Esophagus (tissue), 2 donors: ENCODE measurements around the gene FAM114A1. TPM values are rescaled to one million over a fixed set of nuclear protein-coding genes. Genes with fewer than 3 reads are reported as not detected.

Experiments
- H3K27ac ChIP-seq, 2 donors: one replicate each; pipeline ENCODE4 v1.5.1; 2013; ENCODE audit warnings: low read depth in 2 of 2, mild to moderate bottlenecking in 2 of 2, inconsistent platforms in 1 of 2, low read length in 1 of 2, moderate library complexity in 1 of 2
- H3K27me3 ChIP-seq, 2 donors: one replicate each; pipeline ENCODE4 v1.6.1; 2013; ENCODE audit warnings: low read length in 2 of 2, control low read depth in 1 of 2, mild to moderate bottlenecking in 1 of 2; ENCODE audit not compliant: insufficient read depth in 2 of 2, control insufficient read depth in 1 of 2
- H3K36me3 ChIP-seq, 2 donors: one replicate each; pipeline ENCODE4 v1.6.1; 2013; ENCODE audit warnings: low read length in 1 of 2; ENCODE audit not compliant: control insufficient read depth in 2 of 2, insufficient read depth in 2 of 2
- H3K4me1 ChIP-seq, 2 donors: one replicate each; pipeline ENCODE4 v1.6.1; 2013; ENCODE audit warnings: low read length in 1 of 2; ENCODE audit not compliant: control insufficient read depth in 2 of 2, insufficient read depth in 2 of 2
- H3K4me3 ChIP-seq, 2 donors: one replicate each; pipeline ENCODE4 v1.5.1; 2013; ENCODE audit warnings: low read length in 2 of 2, mild to moderate bottlenecking in 2 of 2, low read depth in 1 of 2, moderate library complexity in 1 of 2
- H3K9me3 ChIP-seq, 2 donors: one replicate each; pipeline ENCODE4 v1.6.1; 2013; ENCODE audit warnings: mild to moderate bottlenecking in 2 of 2, low read depth in 1 of 2, low read length in 1 of 2, moderate library complexity in 1 of 2; ENCODE audit not compliant: control insufficient read depth in 2 of 2, insufficient read depth in 1 of 2
- WGBS, 2 donors: extraction: QIAGEN DNeasy Blood & Tissue Kit; methylation state at CpG; one replicate each; pipeline ENCODE4 v1.1.7; 2013; 5-methylcytosine and 5-hydroxymethylcytosine counted together
- polyA plus RNA-seq, 2 donors: library from polyadenylated mRNA; stranded (reverse); fragments of 200-250 nt; gene quantifications; one replicate each; pipeline ENCODE4 v1.2.3, GENCODE V29; 2013
- donor health status: healthy with polysubstance abuse.
- donor health status: Bipolar disorder and iron deficiency.

FAM114A1 gene
- polyA plus RNA-seq, 2 donors, result 13.5 to 21.4 TPM

DNA sequence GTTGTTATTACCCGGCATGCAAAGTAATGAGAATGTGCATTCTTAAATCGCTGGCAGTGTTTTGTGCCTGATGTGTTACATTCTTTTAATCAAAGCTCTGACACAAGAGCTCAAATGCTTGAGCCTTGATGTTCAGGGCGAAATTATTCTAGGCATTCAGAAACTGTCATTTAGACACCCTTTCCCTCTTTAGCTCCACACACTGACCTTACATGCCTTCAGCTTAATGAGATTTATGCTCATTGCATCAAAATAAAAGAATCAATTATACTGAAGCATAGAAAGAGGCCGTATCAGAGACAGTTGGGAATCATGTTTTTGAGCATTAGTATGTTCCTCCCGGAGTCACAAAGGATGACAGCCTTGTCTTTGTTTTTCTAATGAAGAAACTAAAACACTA, 56.7 kb downstream of the FAM114A1 start:
- Histone ChIP-seq H3K36me3 (peaks cover 7 to 21% of the 10 kb centered on the region in 2 donors), H3K27ac (no peak overlapping the region)
- WGBS, 2 donors, result 78 to 81% methylated on average over 5 of the region's 5 CpGs

GRCh38 chr4:38925492-38926413, 58.1 kb downstream of the FAM114A1 start:
- Histone ChIP-seq H3K36me3 (peaks cover 7 to 20% of the 10 kb centered on the region in 2 donors), H3K4me1 (no peaks in the 10 kb centered on the region), H3K4me3 (no peak overlapping the region), H3K9me3 (no peaks in the 10 kb centered on the region), H3K27me3 (no peaks in the 10 kb centered on the region), H3K27ac (no peak overlapping the region)
- WGBS, 2 donors, result 53 to 63% methylated on average over 3 of the region's 3 CpGs

More for the DNA sequence above, 56.7 kb downstream of the FAM114A1 start:
- Histone ChIP-seq H3K4me1 (no peaks in the 10 kb centered on the region), H3K4me3 (no peak overlapping the region), H3K9me3 (no peaks in the 10 kb centered on the region), H3K27me3 (no peaks in the 10 kb centered on the region)

DNA sequence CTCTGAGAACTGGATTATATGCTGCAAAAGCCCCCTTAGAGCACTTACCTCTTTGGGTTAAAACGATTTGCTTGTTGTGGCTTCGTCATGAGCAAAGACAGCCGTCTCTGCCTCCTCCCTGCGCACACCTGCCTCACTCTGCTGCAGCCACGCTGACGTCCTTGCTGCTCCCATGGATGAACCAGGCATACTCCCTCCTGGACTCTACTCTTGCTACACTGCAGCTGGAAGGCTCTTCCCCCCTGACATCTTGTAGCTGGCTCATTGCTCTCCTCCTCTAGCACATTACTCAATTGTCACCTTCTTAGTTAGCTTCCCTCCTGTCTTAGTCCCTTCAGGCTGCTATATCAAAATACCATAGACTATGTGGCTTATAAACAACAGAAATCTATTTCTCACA, 59.3 kb downstream of the FAM114A1 start:
- H3K27ac ChIP-seq, result peak overlapping the region in 1 of 2 donors; percentile 6
- no peaks in the 10 kb centered on the region for H3K4me1 ChIP-seq
- H3K36me3 ChIP-seq, result peaks cover 7 to 19% of the 10 kb centered on the region in 2 donors
- no peak overlapping the region for H3K4me3 ChIP-seq
- 85 to 86% methylated on average over 6 of the region's 6 CpGs for WGBS, 2 donors
- H3K27me3 ChIP-seq, result no peaks in the 10 kb centered on the region
- no peaks in the 10 kb centered on the region for H3K9me3 ChIP-seq

DNA sequence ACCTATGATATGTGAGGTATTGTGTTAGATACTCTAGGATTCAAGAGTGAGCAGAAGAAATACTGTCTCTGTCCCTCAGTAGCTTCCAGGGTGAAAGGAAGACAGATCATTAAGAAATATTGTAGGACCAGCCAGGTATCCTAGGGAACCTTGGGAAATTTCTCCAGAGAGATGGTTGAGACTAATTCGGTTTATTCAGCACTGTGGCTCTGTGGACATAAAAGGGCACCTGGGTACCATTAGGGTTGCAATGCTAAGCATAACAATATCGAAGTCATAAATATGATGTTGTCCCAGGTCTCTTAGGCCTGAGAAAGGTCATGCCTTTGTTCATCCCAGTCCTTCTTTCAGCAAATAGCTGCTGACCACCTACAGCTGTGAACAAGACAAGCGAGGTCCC, 61.0 kb downstream of the FAM114A1 start:
- peaks cover 11 to 17% of the 10 kb centered on the region in 2 donors for H3K36me3 ChIP-seq
- WGBS, 2 donors, result 86 to 92% methylated on average over 3 of the region's 3 CpGs
- no peak overlapping the region for H3K27ac ChIP-seq

DNA sequence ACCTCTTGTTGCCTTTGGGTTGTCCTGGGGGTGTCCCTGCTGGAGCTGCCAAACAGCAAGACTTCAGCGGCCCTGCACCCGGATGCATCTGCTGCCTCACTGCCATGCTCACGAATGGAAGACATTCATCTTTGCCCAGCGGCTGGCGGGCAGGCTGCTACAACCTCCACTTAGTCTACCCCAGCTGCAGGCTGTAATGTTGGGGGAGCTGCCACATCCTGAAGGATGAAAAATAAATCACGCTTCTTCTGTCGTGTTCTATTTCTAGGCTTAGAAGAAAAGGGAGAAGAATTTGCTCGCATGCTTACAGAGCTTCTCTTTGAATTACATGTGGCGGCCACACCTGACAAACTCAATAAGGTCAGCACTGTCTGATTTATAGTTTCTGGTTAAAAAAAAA, 61.4 kb downstream of the FAM114A1 start:
- Histone ChIP-seq H3K9me3 (no peaks in the 10 kb centered on the region), H3K27me3 (no peaks in the 10 kb centered on the region), H3K4me3 (no peak overlapping the region), H3K27ac (no peak overlapping the region), H3K36me3 (peaks cover 11 to 16% of the 10 kb centered on the region in 2 donors), H3K4me1 (no peaks in the 10 kb centered on the region)
- 79 to 81% methylated on average over 9 of the region's 9 CpGs for WGBS, 2 donors

More for the DNA sequence above, 61.0 kb downstream of the FAM114A1 start:
- H3K27me3 ChIP-seq, result no peaks in the 10 kb centered on the region
- no peak overlapping the region for H3K4me3 ChIP-seq
- H3K4me1 ChIP-seq, result no peaks in the 10 kb centered on the region
- H3K9me3 ChIP-seq, result no peaks in the 10 kb centered on the region

DNA sequence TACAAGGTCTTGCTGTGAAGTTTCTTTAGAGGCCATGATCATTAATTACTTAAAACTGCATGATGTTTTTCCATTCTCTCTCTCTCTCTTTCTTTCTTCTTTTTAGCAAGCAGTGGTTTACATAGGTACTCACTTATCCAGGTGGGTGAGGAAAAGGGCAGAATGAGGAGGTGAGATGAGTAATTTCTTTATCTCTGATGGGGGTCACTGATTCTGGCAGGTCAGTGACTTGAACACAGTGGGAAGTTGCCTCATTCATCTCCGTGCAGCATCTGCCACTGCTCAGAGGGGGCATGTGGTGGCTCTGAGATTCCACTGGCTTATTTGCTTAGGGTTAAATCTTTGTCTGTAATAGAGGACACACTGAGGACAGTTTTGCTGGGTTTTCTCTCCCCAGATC, 62.6 kb downstream of the FAM114A1 start:
- Histone ChIP-seq H3K4me3 (no peak overlapping the region), H3K27ac (no peak overlapping the region), H3K36me3 (peaks cover 11 to 14% of the 10 kb centered on the region in 2 donors), H3K27me3 (no peaks in the 10 kb centered on the region), H3K9me3 (no peaks in the 10 kb centered on the region), H3K4me1 (no peaks in the 10 kb centered on the region)
- WGBS, 2 donors, result 55 to 70% methylated on average over 1 of the region's 1 CpG

- H3K36me3 ChIP-seq, result peaks cover 13 to 14% of the 10 kb centered on the region in 2 donors
- H3K27ac ChIP-seq, result no peak overlapping the region
- no peaks in the 10 kb centered on the region for H3K4me1 ChIP-seq
- no peaks in the 10 kb centered on the region for H3K9me3 ChIP-seq
- no peak overlapping the region for H3K4me3 ChIP-seq
- WGBS, 2 donors, result 83% methylated on average over 6 of the region's 6 CpGs
- no peaks in the 10 kb centered on the region for H3K27me3 ChIP-seq
Measured at GRCh38 chr4:38930707-38931106, 63.1 kb downstream of the FAM114A1 start.

DNA sequence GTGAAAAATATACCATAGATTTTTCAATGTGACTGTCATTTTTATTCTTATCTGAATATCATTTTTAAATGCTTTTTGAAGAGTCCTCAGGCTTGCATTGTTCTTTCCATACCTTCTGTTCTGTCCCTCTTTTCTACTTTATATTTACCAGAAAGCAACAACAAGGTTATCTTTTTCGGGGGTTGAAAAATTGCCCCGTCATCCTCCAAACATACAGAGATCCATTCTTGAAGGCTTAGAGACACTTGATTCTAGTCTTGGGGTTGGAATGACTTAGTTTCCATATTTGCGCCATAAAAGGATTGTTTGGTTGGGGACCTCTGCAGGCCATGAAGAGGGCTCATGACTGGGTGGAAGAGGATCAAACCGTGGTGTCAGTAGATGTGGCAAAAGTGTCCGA, 63.5 kb downstream of the FAM114A1 start:
- Histone ChIP-seq H3K4me3 (no peak overlapping the region), H3K4me1 (no peaks in the 10 kb centered on the region), H3K36me3 (peaks cover 14 to 16% of the 10 kb centered on the region in 2 donors), H3K27me3 (no peaks in the 10 kb centered on the region), H3K9me3 (no peaks in the 10 kb centered on the region), H3K27ac (no peak overlapping the region)
- 83 to 90% methylated on average over 5 of the region's 5 CpGs for WGBS, 2 donors

DNA sequence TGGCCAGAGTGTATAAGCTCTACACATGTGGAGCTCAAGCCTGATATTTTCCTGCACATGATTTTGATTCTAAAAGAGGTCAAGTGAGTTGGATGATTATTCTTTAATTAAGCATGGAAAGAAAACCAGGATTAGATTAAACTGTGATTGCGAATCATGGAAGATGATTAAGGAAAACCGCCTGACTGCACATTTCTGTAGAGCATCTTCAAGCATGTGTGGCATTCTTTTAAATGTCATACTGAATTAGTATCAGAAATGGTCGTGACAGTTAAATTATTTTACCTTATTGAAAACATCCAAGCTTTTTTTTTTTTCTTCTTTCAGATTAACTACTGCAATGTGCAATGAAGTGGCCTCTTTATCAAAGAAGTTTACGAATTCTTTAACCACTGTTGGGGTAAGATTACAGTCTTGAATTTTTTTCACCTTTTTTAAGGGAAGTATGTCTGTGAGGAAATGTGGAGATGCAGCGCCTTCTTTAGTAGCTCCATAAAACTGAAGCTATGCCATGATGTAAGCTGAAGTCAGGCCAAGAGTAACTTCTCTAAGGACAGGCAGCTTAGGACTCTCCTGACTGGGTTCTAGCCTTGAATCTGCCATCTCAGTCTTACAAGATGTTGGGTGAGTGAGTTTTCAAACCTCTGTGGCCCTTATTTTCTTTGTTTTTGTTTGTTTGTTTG, 67.9 kb downstream of the FAM114A1 start:
- no peaks in the 10 kb centered on the region for H3K9me3 ChIP-seq
- no peak overlapping the region for H3K4me3 ChIP-seq
- no peaks in the 10 kb centered on the region for H3K4me1 ChIP-seq
- WGBS, 2 donors, result 77 to 86% methylated on average over 5 of the region's 5 CpGs
- H3K27ac ChIP-seq, result no peak overlapping the region
- H3K36me3 ChIP-seq, result peaks cover 14 to 17% of the 10 kb centered on the region in 2 donors
- H3K27me3 ChIP-seq, result no peaks in the 10 kb centered on the region
